LNCAP (cell line): Measurements from ENCODE around the gene LEPR.

Experiments
- TF ChIP-seq, protein P1 (sequence below): fragments of 450-650 bp; IDR thresholded peaks from 2 replicates; pipeline ENCODE4 v1.5.1; 2017; ENCODE audit warnings: mild to moderate bottlenecking

Gene LEPR, protein sequence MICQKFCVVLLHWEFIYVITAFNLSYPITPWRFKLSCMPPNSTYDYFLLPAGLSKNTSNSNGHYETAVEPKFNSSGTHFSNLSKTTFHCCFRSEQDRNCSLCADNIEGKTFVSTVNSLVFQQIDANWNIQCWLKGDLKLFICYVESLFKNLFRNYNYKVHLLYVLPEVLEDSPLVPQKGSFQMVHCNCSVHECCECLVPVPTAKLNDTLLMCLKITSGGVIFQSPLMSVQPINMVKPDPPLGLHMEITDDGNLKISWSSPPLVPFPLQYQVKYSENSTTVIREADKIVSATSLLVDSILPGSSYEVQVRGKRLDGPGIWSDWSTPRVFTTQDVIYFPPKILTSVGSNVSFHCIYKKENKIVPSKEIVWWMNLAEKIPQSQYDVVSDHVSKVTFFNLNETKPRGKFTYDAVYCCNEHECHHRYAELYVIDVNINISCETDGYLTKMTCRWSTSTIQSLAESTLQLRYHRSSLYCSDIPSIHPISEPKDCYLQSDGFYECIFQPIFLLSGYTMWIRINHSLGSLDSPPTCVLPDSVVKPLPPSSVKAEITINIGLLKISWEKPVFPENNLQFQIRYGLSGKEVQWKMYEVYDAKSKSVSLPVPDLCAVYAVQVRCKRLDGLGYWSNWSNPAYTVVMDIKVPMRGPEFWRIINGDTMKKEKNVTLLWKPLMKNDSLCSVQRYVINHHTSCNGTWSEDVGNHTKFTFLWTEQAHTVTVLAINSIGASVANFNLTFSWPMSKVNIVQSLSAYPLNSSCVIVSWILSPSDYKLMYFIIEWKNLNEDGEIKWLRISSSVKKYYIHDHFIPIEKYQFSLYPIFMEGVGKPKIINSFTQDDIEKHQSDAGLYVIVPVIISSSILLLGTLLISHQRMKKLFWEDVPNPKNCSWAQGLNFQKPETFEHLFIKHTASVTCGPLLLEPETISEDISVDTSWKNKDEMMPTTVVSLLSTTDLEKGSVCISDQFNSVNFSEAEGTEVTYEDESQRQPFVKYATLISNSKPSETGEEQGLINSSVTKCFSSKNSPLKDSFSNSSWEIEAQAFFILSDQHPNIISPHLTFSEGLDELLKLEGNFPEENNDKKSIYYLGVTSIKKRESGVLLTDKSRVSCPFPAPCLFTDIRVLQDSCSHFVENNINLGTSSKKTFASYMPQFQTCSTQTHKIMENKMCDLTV

DNA sequence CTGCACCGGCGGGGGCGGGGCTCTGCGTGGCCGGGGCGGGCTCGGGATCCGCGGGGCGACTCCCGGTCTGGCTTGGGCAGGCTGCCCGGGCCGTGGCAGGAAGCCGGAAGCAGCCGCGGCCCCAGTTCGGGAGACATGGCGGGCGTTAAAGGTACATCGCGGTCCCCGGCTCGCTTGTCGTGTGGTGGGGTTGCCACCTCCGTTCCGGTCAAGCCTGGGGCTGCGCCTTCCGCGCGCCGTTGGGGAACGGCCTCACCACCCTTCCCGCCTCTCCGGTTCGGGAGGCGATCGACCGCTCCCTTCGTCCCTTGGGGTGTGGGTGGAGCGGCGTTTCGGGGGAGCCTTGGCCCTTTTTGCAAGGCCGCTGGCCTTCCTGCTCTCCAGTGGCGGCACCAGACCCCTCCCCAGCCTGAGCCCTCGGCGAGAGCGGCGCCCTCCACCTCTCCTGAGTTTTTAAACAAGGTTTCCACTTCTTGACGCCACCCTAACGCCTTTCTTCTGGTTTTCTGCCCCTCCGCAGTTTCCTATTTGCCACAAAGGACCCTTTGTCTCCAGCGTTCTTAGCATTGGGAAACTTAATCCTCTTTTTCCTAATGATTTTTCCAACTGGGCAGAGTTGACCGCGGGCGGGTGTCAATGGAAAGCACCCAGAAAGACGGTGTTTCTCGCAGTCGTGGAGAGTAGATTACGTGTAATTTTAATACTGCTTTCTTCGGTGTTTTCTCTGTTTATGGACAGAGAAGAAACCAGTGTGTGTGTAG lies at the start of gene LEPR, which contains the start of gene LEPROT:
Gene LEPR, plus strand, starts transcription at position 79 of the 761 bp plus-strand sequence. CDS start 144,898 bp downstream, outside the sequence.
Gene LEPROT, plus strand, starts transcription at position 79 of the 761 bp plus-strand sequence. Its CDS starts 57 bp downstream, at position 136.
- TF ChIP-seq, protein P1, sequence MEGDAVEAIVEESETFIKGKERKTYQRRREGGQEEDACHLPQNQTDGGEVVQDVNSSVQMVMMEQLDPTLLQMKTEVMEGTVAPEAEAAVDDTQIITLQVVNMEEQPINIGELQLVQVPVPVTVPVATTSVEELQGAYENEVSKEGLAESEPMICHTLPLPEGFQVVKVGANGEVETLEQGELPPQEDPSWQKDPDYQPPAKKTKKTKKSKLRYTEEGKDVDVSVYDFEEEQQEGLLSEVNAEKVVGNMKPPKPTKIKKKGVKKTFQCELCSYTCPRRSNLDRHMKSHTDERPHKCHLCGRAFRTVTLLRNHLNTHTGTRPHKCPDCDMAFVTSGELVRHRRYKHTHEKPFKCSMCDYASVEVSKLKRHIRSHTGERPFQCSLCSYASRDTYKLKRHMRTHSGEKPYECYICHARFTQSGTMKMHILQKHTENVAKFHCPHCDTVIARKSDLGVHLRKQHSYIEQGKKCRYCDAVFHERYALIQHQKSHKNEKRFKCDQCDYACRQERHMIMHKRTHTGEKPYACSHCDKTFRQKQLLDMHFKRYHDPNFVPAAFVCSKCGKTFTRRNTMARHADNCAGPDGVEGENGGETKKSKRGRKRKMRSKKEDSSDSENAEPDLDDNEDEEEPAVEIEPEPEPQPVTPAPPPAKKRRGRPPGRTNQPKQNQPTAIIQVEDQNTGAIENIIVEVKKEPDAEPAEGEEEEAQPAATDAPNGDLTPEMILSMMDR = no peak

DNA sequence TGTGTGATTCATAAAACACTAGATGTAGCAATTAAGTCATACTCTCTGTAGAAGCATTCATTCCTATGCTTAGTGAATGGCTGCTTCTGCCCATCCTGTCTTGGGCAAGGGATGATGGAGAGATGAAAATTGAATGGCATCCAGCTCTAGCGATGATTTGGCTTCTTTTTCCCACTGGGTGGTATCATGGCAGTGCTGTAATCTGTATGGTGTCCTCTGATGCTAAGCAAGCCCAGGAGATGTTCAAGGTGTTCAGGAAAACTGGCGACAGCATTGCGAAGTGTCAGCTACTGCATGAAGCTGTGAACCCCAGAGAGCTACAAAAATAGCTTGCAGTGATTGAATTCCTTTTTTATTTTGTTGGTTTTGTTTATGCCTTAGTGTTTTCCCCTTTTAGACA lies 48.9 kb upstream of the LEPR start:
- TF ChIP-seq, protein P1 = no peak

DNA sequence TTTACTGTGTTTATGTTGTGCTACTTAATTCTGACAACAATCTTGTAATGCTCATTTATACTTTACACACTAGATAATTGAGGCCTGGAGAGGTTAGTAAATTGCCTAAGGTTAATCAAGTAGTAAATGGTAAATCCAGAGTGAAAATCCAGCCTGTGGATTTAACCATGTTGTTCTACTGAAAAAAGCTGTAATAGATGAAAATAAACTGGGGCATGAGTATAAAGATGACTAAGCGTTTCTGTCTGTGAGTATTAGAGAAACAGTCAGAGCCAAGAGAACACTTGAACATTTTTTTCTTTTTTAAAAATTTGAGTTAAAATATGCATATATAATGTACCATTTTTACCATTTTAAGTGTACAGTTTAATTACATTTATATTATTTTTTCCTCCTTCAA lies 47.9 kb upstream of the LEPR start:
- TF ChIP-seq, protein P1 = no peak

DNA sequence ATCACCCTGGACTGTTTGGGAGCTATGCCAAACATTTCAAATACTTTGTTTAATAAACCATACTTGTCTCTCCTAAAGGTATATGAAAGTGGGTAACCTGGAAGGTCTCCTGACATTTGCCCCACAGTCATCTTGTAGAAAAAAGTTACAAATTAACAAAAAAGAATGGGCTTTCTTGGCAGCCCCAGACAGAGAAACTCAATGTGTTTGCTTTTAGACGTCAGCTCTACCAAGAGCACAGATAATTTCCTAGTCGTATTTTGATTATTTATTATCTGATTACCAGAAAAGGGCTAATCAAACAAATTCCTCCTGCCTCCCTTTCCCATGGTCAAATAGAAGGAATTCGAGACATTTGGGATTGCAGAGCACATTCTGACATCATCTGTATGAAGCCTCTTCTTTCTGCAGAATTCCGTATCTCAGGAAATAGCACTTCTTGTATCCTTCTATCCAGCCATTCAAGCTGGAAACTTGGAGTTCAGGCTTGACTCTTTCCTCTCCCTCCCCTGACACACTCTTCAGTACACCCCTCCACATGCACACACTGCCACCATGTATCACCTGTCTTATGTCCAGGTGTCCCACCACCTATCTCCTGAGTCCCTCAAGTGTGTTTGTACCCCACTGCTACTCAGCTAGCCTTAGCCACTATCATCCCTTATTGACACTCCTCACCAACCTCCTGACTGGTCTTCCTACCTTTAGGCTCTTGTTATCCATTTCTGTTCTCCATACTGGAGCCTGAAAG lies 42.8 kb upstream of the LEPR start:
- TF ChIP-seq, protein P1 = no peak

DNA sequence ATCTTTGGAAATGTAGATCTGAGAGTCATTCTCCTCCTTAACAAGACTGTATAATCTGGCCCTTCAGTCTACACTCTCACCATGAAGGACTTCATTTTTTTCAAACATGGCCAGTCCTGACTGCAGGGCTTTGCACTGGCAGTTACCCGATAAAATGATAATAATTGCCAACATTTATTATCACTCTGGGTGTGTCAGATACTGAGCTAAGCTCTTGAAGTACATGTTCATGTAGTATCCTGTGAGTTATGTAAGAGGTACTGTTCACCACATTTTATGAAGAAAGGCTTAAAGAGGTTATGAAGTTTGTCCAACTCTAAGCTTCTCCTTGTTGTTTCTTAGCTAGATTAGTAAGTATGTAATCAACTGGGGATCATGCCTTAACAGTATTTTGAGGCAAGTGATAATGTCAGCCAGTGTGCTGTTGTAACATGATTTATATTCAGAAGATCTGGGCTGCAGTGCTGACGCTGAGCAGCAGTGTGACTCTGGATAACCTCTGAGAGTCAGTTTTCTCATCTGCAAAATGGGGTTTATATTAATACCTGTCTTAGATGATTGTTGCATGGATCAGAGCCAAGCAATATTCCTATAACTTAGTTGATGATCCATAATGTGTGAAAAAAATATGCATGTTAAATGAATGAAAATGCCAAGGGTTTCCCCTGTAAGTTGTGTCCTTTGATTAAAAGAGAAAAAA lies 42.1 kb upstream of the LEPR start:
- TF ChIP-seq, protein P1 = no peak

DNA sequence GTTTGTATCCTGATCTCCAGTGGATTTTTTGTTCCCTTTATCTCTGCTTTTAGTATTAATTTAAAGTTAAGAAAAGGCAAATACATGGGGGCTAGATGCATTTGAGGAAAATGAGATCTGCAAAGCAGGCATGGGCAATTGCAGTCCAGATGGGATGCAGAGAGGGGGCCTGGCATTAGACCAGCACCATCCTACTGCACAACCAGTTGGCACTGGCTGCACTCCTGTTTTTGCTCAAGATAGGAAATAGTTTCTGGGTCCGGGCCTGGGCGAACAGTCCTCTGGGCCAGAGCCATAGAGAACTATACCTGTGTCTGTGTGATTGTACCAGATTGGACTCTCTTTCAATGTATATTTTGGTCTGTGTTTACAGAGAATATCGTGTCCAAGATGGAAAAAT lies 34.0 kb upstream of the LEPR start:
- TF ChIP-seq, protein P1 = no peak
